CD4-positive, alpha-beta T cell treated with Interleukin-17A for 4 hours (primary cell): ENCODE measurements around the gene DCLK1.
"Not testable (repeated sequence)": the region's sequence is repeated elsewhere in the genome, so short reads cannot be mapped to it uniquely, and the experiment has no call there.

Source experiments
- DNase-seq: peaks from one replicate; pipeline ENCODE4 v3.0.0-alpha.2; 2020; ENCODE audit warnings: mixed read lengths

DCLK1 gene

GRCh38 chr13:36082806-36083205 is 48.4 kb downstream of the DCLK1 start:
- no peak for DNase-seq

- no peak for DNase-seq
These were observed 48.8 kb downstream of the DCLK1 start for GRCh38 chr13:36082396-36082795.

- DNase-seq = no peak
These were observed 55.0 kb downstream of the DCLK1 start for GRCh38 chr13:36076211-36076610.

DNA sequence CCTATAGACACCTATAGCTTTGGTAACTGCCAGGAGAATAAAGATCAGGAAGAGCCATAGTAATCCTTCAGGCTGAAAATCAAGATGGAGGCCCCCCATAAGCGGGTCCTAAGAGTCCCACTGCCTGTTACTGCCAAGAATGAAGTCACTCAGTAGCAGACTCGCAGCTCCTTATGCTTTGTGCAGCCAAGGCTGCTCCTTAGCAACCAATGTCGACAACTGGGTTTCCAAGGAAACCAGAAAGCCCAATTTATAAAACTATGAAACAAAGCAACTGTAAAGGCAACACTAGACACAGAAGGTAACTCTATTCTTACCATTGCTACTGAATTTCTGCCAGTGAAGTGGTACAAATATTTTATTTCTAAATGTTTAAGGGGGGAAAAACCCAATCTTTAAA is 56.5 kb downstream of the DCLK1 start:
- DNase-seq = no peak

GRCh38 chr13:36072152-36072935 is 58.8 kb downstream of the DCLK1 start:
- no peak for DNase-seq

- not testable (repeated sequence) for DNase-seq
These were observed 60.5 kb downstream of the DCLK1 start for GRCh38 chr13:36070504-36071192.

DNA sequence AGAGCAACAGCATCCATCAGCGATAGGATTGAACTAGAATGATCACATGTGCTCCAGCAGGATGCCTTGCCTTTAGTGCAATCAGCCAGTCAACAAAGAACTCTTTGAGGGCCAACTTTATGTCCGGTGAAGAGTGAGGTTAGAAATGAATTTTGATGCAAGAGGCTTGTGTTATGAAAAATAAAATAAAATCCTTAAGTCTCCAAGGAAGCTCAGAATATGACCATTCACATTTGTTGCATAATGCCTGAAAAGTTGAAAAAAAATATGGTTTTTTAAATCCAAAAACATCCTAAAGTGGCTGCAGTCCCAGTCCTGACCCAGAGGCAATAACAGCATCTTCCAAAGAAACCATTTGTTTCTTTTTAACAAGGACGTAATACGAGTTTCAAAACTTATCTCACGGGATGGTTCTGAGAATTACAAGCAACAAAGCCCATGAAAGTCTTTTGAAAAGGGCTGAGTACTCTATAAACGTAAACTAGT is 61.3 kb downstream of the DCLK1 start:
- DNase-seq = no peak

- DNase-seq = no peak
These were observed 62.2 kb downstream of the DCLK1 start for GRCh38 chr13:36068991-36069390.

- no peak for DNase-seq
These were observed 62.6 kb downstream of the DCLK1 start for GRCh38 chr13:36068566-36068965.

DNA sequence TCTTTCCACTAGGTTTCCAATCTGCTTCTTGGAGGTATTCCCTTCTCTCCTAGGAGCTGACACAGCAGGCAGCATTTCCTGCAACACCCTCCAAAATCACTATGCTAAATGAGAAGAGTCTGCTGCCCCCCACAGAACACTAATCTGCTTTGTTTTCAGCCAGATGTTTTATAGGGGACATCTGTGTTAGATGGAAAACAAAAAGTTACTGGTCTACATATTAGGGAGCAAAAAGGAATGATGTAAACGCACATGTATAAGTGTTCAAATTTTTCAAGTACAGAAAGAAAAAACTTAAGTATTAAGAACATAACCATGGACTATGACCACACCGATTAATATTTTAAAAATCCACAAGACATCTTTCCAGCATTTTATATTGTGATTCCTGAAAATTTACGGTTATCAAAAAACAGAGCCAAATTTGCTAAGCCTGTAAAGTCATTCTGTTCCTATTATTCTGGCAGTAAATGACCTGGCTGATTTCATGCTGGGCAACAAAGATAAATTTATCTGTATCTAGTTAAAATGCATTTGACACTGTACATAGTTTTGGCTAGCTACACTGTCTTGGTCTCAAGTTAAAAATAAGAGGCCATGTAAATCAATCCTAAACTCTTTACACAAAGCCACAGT is 63.3 kb downstream of the DCLK1 start:
- DNase-seq = no peak

- DNase-seq = no peak
These were observed 68.9 kb downstream of the DCLK1 start for GRCh38 chr13:36062249-36062648.

DNA sequence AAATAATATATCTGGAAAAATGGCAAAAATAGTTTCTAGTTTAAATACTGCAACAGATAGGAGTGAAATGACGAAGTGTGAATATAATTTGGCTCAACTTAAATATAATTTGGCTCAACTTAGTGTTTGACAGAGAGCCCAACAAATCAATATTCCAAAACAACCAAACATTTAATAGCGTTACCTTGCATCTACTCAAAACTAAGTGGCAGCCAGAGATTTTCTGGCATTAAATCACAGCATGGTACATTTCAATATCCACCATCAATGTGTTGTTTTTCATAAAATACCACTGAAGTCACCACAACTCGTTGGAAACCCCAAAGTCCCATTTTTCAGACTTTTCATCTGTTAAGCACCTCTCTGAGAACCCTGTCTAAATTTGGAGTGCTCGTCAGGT is 69.6 kb downstream of the DCLK1 start:
- no peak for DNase-seq

DNA sequence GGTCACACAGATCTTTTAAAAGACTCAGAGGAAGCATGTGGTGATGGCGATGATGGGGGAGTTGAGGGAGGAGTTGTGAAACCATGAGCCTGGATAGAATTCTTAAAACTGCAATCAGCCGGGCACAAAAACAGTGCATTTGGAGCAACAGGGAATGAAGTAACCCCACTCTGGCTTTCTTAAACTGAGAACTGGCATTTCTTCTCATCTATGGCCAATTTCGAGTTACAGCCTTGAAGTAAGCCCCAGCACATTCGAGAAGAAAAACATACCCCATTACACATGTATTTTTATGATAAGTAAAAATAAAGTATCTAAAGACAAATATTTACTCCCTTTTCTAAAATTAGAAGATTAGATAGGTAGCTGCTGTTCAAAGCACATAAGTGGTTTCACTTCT is 70.1 kb downstream of the DCLK1 start:
- DNase-seq = no peak

GRCh38 chr13:36059321-36059720 is 71.9 kb downstream of the DCLK1 start:
- DNase-seq = no peak

- no peak for DNase-seq
These were observed 73.1 kb downstream of the DCLK1 start for GRCh38 chr13:36058116-36058515.

DNA sequence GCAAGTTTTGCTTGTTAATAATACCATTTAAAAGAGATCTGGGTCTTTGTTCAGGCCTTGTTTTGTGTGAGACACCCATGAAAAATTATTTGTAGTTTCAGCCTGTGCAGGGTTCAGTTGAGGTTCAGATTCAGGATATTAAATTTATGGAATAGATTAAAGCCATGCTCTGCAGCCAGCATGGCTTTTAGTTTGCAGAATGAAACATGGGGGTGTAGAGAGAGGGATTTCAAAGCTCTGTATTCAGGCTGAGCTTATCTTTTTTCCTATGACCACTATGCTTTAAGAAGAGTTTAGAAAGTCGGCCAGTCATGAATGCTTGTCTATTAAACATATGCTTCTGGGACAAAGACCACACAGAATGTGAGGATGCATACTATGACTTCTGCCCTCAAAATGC is 73.6 kb downstream of the DCLK1 start:
- DNase-seq = no peak

- DNase-seq = no peak
These were observed 74.1 kb downstream of the DCLK1 start for GRCh38 chr13:36057041-36057440.

GRCh38 chr13:36055366-36055765 is 75.8 kb downstream of the DCLK1 start:
- DNase-seq = no peak

GRCh38 chr13:36054041-36054440 is 77.1 kb downstream of the DCLK1 start:
- DNase-seq = no peak

DNA sequence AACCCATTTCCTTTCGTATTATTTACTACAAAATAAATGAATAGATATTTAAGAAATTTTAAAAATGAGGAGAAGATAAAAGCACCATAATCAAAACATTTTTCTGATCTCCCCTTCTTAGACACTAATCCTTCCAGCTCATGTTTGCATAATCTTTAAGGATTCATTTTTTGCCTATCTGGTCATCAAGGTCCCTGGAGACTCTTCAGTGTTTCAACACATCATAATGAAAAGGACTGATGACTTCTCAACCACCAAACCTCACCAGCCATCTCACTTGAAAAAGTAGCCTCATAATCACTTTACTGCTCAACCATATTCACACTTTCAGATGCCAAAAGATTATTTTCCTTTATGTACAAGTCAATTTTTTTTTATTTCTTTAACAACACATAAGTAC is 80.1 kb downstream of the DCLK1 start:
- no peak for DNase-seq

DNA sequence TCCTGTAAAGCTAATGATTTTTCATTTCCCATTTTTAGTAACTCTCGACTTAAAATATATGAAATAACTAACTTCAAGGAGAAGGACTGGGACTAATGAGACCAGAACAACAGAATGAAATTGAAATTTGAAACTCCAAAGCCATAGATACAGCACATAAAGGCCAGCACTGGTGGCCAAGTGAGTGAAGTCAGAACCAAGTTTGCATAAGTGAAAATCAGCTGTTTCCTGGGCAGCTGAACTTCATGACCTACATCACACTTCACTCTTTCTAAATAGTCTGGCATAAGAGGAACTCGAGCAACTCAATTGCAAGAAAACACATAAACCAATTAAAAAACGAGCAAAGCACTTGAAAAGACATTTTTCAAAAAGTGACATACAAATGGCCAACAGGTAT is 84.5 kb downstream of the DCLK1 start:
- no peak for DNase-seq

DNA sequence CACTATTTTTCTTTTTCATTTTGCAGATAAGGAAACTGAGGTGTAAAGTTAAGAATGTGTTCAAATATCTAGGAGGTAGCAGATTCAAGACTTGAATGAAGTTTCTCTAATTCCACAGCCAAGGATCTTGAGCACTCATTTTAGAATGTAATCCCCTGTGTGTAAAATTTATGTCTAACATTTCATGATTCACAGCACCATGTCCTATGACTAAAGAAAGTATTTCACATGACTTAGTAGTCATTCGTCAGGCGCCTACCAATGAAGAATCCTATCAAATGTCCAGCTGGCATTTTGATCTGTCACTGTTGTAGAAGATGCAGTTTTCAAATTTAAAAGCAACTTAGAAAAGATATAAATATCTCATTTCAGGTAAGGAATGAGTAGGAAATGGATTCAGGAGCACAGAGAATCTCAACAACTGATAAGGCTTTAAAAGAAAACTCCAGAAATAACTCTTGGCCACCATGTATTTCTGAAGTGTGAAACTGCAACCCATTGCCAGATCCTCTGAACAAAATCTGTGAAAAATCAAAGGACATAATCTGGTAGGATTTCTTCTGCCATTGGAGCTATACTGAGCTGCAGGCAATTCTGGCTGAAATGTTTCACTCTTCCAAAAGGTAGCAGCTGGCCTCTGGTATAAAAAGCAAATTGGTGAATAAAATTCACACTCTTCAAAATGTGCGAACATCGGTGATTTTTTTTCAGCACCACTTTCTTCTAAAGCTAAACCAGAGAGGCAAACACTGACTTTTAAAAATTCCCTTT is 92.2 kb downstream of the DCLK1 start:
- no peak for DNase-seq

- DNase-seq = no peak
These were observed 98.1 kb downstream of the DCLK1 start for GRCh38 chr13:36033035-36033434.
